HUES48 (cell line): ENCODE measurements around the gene VAMP2.

Experiments used
- H3K27ac ChIP-seq: one replicate; pipeline ENCODE4 v1.7.0; 2013; ENCODE audit warnings: low read depth, low read length, inconsistent platforms
- H3K27me3 ChIP-seq: 2 replicates; pipeline ENCODE4 v1.6.1; 2013; ENCODE audit warnings: mild to moderate bottlenecking, low read length; ENCODE audit not compliant: control insufficient read depth, insufficient read depth
- H3K36me3 ChIP-seq: 2 replicates; pipeline ENCODE4 v1.6.1; 2013; ENCODE audit warnings: low read length; ENCODE audit not compliant: control insufficient read depth, insufficient read depth
- H3K4me1 ChIP-seq: 2 replicates; pipeline ENCODE4 v1.6.1; 2013; ENCODE audit warnings: mild to moderate bottlenecking, low read length; ENCODE audit not compliant: control insufficient read depth, insufficient read depth
- H3K4me3 ChIP-seq: 2 replicates; pipeline ENCODE4 v1.5.1; 2013; ENCODE audit warnings: mild to moderate bottlenecking, low read depth, low read length
- H3K9ac ChIP-seq: 2 replicates; pipeline ENCODE4 v1.6.1; 2013; ENCODE audit warnings: mild to moderate bottlenecking, low read depth, low read length, moderate library complexity
- H3K9me3 ChIP-seq: 2 replicates; pipeline ENCODE4 v1.6.1; 2013; ENCODE audit warnings: low read length; ENCODE audit not compliant: control insufficient read depth, insufficient read depth

VAMP2 gene

GRCh38 chr17:8188263-8188839 is 25.6 kb upstream of the VAMP2 start:
- Histone ChIP-seq H3K4me3 (peak overlapping the region; percentile 78), H3K27ac (no peak overlapping the region)

GRCh38 chr17:8187517-8188262 is 24.9 kb upstream of the VAMP2 start:
- Histone ChIP-seq H3K4me1 (peaks cover 8% of the 10 kb centered on the region), H3K27ac (peak overlapping the region; percentile 78), H3K36me3 (no peaks in the 10 kb centered on the region), H3K9ac (0 out of 2 replicates have a peak overlapping the region, but pooled peaks have one; percentile 17), H3K9me3 (no peaks in the 10 kb centered on the region), H3K27me3 (peaks cover 13% of the 10 kb centered on the region), H3K4me3 (peak overlapping the region; percentile 87)

More at GRCh38 chr17:8188263-8188839, 25.6 kb upstream of the VAMP2 start:
- Histone ChIP-seq H3K9ac (no peak overlapping the region), H3K9me3 (no peaks in the 10 kb centered on the region), H3K4me1 (peaks cover 8% of the 10 kb centered on the region), H3K27me3 (peaks cover 13% of the 10 kb centered on the region), H3K36me3 (no peaks in the 10 kb centered on the region)

GRCh38 chr17:8186787-8187516 is 24.2 kb upstream of the VAMP2 start:
- H3K27ac ChIP-seq: peak overlapping the region; percentile 78
- H3K4me3 ChIP-seq: peak overlapping the region; percentile 87
- H3K36me3 ChIP-seq: no peaks in the 10 kb centered on the region
- H3K4me1 ChIP-seq: peaks cover 8% of the 10 kb centered on the region
- peaks cover 13% of the 10 kb centered on the region for H3K27me3 ChIP-seq
- H3K9ac ChIP-seq: 0 out of 2 replicates have a peak overlapping the region, but pooled peaks have one; percentile 17
- no peaks in the 10 kb centered on the region for H3K9me3 ChIP-seq

- Histone ChIP-seq H3K4me3 (peak overlapping the region; percentile 87), H3K27ac (peak overlapping the region; percentile 44), H3K9ac (peak overlapping the region; percentile 13; the same call in 1 of the 2 replicates), H3K36me3 (no peaks in the 10 kb centered on the region), H3K9me3 (no peaks in the 10 kb centered on the region), H3K27me3 (peaks cover 13% of the 10 kb centered on the region), H3K4me1 (peaks cover 8% of the 10 kb centered on the region)
These were observed 23.7 kb upstream of the VAMP2 start for GRCh38 chr17:8186446-8186786.

- Histone ChIP-seq H3K9me3 (no peaks in the 10 kb centered on the region), H3K4me1 (peaks cover 8% of the 10 kb centered on the region), H3K27me3 (peaks cover 13% of the 10 kb centered on the region), H3K36me3 (no peaks in the 10 kb centered on the region), H3K4me3 (peak overlapping the region; percentile 87), H3K27ac (peak overlapping the region; percentile 44), H3K9ac (peak overlapping the region; percentile 13; the same call in 1 of the 2 replicates)
These were observed 23.1 kb upstream of the VAMP2 start for GRCh38 chr17:8185582-8186445.

- Histone ChIP-seq H3K4me3 (peak overlapping the region; percentile 86), H3K9ac (peak overlapping the region; percentile 68), H3K9me3 (no peaks in the 10 kb centered on the region), H3K4me1 (peaks cover 20% of the 10 kb centered on the region), H3K27me3 (no peaks in the 10 kb centered on the region), H3K36me3 (no peaks in the 10 kb centered on the region), H3K27ac (peak overlapping the region; percentile 67)
These were observed 14.4 kb upstream of the VAMP2 start for GRCh38 chr17:8176998-8177731.

- H3K27ac ChIP-seq: peak within 1 kb of the TSS; percentile 67
- H3K9me3 ChIP-seq: no peaks in the 10 kb centered on the region
- no peaks in the 10 kb centered on the region for H3K36me3 ChIP-seq
- no peaks in the 10 kb centered on the region for H3K27me3 ChIP-seq
- H3K9ac ChIP-seq: peak within 1 kb of the TSS; percentile 68
- H3K4me3 ChIP-seq: peak within 1 kb of the TSS; percentile 86
- peaks cover 20% of the 10 kb centered on the region for H3K4me1 ChIP-seq
These were observed 13.6 kb upstream of the VAMP2 start, which contains the start of gene TMEM107 for GRCh38 chr17:8176197-8176940. Gene TMEM107 (minus strand): TSS chr17:8176380. CDS start chr17:8176286, 94 bp downstream.

GRCh38 chr17:8175795-8176196 is 13.0 kb upstream of the VAMP2 start:
- no peaks in the 10 kb centered on the region for H3K27me3 ChIP-seq
- peak overlapping the region; percentile 86 for H3K4me3 ChIP-seq
- no peaks in the 10 kb centered on the region for H3K36me3 ChIP-seq
- peaks cover 20% of the 10 kb centered on the region for H3K4me1 ChIP-seq
- peak overlapping the region; percentile 67 for H3K27ac ChIP-seq
- no peaks in the 10 kb centered on the region for H3K9me3 ChIP-seq
- peak overlapping the region; percentile 68; the same call in 1 of the 2 replicates for H3K9ac ChIP-seq

GRCh38 chr17:8173871-8174322 is 11.1 kb upstream of the VAMP2 start:
- no peaks in the 10 kb centered on the region for H3K27me3 ChIP-seq
- peak overlapping the region; percentile 97 for H3K9ac ChIP-seq
- H3K27ac ChIP-seq: peak overlapping the region; percentile 98
- peaks cover 20% of the 10 kb centered on the region for H3K4me1 ChIP-seq
- no peaks in the 10 kb centered on the region for H3K9me3 ChIP-seq
- peak overlapping the region; percentile 72 for H3K4me3 ChIP-seq
- H3K36me3 ChIP-seq: no peaks in the 10 kb centered on the region
